CD4-positive, alpha-beta T cell (primary cell): ENCODE measurements around the gene HLA-A. TPM values are rescaled to one million over a fixed set of nuclear protein-coding genes. Genes with fewer than 3 reads are reported as not detected.

Source experiments
- ATAC-seq: fragments of 200-7000 bp; cut with Tn5 transposase; one replicate; pipeline ENCODE4 v1.10.0; 2022; ENCODE audit warnings: mild to moderate bottlenecking; ENCODE audit not compliant: poor library complexity
- CTCF ChIA-PET: fragments of 350-600 bp; sonication (Branson Sonifier 250); formaldehyde crosslinking; loops from one replicate; lab custom pipeline; 2021; ENCODE audit warnings: antibody characterized with exemption, inconsistent platforms; lab: Charles Lee
- POLR2A ChIA-PET: fragments of 350-600 bp; sonication (Branson Sonifier 250); formaldehyde crosslinking; loops from one replicate; lab custom pipeline; 2021; ENCODE audit warnings: antibody characterized with exemption, inconsistent platforms; lab: Charles Lee
- DNase-seq, 14 experiments: peaks; one replicate each; pipeline ENCODE4 v3.0.0-alpha.2; 2013 to 2020; ENCODE audit warnings: mixed read lengths in 2 of 14
- H3K27ac ChIP-seq, 2 donors: one replicate each; pipeline versions ENCODE4 v1.5.1 to v1.7.0; 2013; ENCODE audit warnings: low read length in 2 of 2, low read depth in 1 of 2, mild to moderate bottlenecking in 1 of 2
- H3K27me3 ChIP-seq, 2 experiments: 1 replicate in 1 of 2; 2 replicates in 1 of 2; pipeline versions ENCODE4 v1.6.1 to v1.7.0; 2013; ENCODE audit warnings: low read length in 2 of 2, control low read depth in 1 of 2, mild to moderate bottlenecking in 1 of 2, moderate library complexity in 1 of 2; ENCODE audit not compliant: insufficient read depth in 2 of 2, control insufficient read depth in 1 of 2
- H3K36me3 ChIP-seq: one replicate; pipeline ENCODE4 v1.6.1; 2013; ENCODE audit warnings: low read length, control low read depth; ENCODE audit not compliant: insufficient read depth
- H3K4me1 ChIP-seq: one replicate; pipeline ENCODE4 v1.6.1; 2013; ENCODE audit warnings: low read length, control low read depth; ENCODE audit not compliant: insufficient read depth
- H3K4me3 ChIP-seq: one replicate; pipeline ENCODE4 v1.5.1; 2013; ENCODE audit warnings: mild to moderate bottlenecking, low read length, moderate library complexity
- H3K9me3 ChIP-seq, 2 experiments: 1 replicate in 1 of 2; 2 replicates in 1 of 2; pipeline versions ENCODE4 v1.6.1 to v1.7.0; 2013; ENCODE audit warnings: low read length in 2 of 2, mild to moderate bottlenecking in 2 of 2, control low read depth in 1 of 2, moderate library complexity in 1 of 2; ENCODE audit not compliant: control insufficient read depth in 1 of 2, insufficient read depth in 1 of 2
- H3K27ac Mint-ChIP-seq: one replicate; pipeline ENCODE4 v1.8.0; 2020; ENCODE audit warnings: mixed read lengths
- H3K27me3 Mint-ChIP-seq: one replicate; pipeline ENCODE4 v1.8.0; 2021; ENCODE audit warnings: mixed read lengths
- H3K36me3 Mint-ChIP-seq: one replicate; pipeline ENCODE4 v1.8.0; 2021; ENCODE audit warnings: low read depth, mixed read lengths
- H3K4me1 Mint-ChIP-seq: one replicate; pipeline ENCODE4 v1.8.0; 2021; ENCODE audit warnings: low read depth, mixed read lengths
- H3K4me3 Mint-ChIP-seq: one replicate; pipeline ENCODE4 v1.8.0; 2020; ENCODE audit warnings: mild to moderate bottlenecking, mixed read lengths
- H3K9me3 Mint-ChIP-seq: one replicate; pipeline ENCODE4 v1.8.0; 2020; ENCODE audit warnings: mixed read lengths
- intact Hi-C, 2 experiments: fragments of 100-400 bp; cut with DNase I in 1 of 2; cut with micrococcal nuclease in 1 of 2; formaldehyde crosslinking; loops; one replicate each; pipeline versions ENCODE4 v1.15.1 to v1.9.0; 2023 to 2025; cut with DNase I, micrococcal nuclease
- total RNA-seq, 174 experiments: library from RNA in 2 of 174; stranded (reverse) in 2 of 174; gene quantifications; one replicate each; pipeline ENCODE4 v1.2.3 and lab custom pipeline; 2021 to 2026
- TF ChIP-seq, protein P1 (sequence below): fragments of 200-600 bp; IDR thresholded peaks from one replicate; pipeline ENCODE4 v1.8.0; 2022; ENCODE audit warnings: antibody characterized with exemption, mild to moderate bottlenecking

The HLA-A gene
- total RNA-seq, 2 experiments from 2014 or later: 1,767 to 1,801 TPM

DNA sequence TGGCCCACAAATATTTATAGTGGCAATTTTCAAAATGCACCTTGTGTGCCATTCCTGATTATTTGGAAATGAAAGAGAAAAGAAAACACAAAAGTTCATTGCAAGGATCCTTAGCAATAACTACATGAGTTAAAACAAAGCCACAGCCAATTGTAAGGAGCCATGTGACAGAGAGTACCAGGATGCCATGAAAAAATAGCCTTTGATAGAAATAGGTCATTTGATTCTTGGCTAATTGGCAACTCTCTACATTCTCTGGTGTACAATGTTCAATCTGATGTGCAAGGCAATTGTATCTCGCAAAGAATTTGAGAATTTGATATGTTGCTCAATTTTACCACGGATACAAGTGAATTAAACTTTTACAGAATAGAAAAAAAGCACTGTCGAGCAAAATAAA, 9.6 kb downstream of the HLA-A start:
- H3K4me3 ChIP-seq: no peak overlapping the region
- peaks cover 29% of the 10 kb centered on the region for H3K36me3 ChIP-seq
- H3K27me3 Mint-ChIP-seq: no peaks in the 10 kb centered on the region
- H3K27ac Mint-ChIP-seq: no peak overlapping the region
- H3K9me3 ChIP-seq: no peaks in the 10 kb centered on the region
- ChIA-PET POLR2A (interaction anchor here (1.1 to 9.9 kb wide), 3 partner anchors 13 to 154 kb away, joined by 5 to 141 read pairs (median 6); no protein-coding TSS in a partner anchor), CTCF (interaction anchor here (0.7 kb wide), 2 partner anchors 61 to 104 kb away, joined by 3 to 5 read pairs; no protein-coding TSS in a partner anchor)
- no peaks in the 10 kb centered on the region for H3K27me3 ChIP-seq
- H3K4me1 ChIP-seq: peaks cover 27% of the 10 kb centered on the region
- H3K4me1 Mint-ChIP-seq: peaks cover 55% of the 10 kb centered on the region
- intact Hi-C loops: no loop called here
- peaks cover 42% of the 10 kb centered on the region for H3K36me3 Mint-ChIP-seq
- no peaks in the 10 kb centered on the region for H3K9me3 Mint-ChIP-seq
- H3K4me3 Mint-ChIP-seq: no peak overlapping the region
- no peak overlapping the region for H3K27ac ChIP-seq
- DNase-seq (no peak), ATAC-seq (no peak)
- TF ChIP-seq, protein P1, sequence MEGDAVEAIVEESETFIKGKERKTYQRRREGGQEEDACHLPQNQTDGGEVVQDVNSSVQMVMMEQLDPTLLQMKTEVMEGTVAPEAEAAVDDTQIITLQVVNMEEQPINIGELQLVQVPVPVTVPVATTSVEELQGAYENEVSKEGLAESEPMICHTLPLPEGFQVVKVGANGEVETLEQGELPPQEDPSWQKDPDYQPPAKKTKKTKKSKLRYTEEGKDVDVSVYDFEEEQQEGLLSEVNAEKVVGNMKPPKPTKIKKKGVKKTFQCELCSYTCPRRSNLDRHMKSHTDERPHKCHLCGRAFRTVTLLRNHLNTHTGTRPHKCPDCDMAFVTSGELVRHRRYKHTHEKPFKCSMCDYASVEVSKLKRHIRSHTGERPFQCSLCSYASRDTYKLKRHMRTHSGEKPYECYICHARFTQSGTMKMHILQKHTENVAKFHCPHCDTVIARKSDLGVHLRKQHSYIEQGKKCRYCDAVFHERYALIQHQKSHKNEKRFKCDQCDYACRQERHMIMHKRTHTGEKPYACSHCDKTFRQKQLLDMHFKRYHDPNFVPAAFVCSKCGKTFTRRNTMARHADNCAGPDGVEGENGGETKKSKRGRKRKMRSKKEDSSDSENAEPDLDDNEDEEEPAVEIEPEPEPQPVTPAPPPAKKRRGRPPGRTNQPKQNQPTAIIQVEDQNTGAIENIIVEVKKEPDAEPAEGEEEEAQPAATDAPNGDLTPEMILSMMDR: no peak

DNA sequence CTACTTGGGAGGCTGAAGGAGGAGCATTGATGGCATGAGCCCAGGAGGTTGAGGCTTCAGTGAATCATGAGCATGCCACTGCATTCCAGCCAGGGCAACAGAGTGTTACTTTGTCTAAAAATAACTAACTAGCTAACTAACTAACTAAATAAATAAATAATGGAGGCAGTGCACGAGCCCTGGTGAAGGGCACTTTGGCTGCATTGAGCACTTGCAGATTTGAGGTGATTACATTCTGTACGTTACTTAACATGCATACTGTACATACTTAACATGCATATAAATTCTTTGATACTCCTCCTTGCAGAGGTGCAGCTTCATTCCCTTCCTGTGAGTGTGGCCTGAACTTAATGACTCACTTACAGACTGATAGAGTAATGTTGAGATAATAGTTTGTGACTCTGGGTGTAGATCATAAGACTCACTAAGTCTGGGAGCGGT, 10.7 kb downstream of the HLA-A start:
- Histone ChIP-seq H3K27ac (no peak overlapping the region), H3K27me3 (no peaks in the 10 kb centered on the region), H3K36me3 (peaks cover 17% of the 10 kb centered on the region), H3K4me3 (no peak overlapping the region), H3K9me3 (no peaks in the 10 kb centered on the region), H3K4me1 (peaks cover 19% of the 10 kb centered on the region)
- Mint-ChIP-seq H3K9me3 (no peaks in the 10 kb centered on the region), H3K36me3 (peaks cover 31% of the 10 kb centered on the region), H3K4me1 (peaks cover 44% of the 10 kb centered on the region), H3K27ac (no peak overlapping the region), H3K27me3 (no peaks in the 10 kb centered on the region), H3K4me3 (no peak overlapping the region)
- ATAC-seq (no peak), DNase-seq (no peak)
- POLR2A ChIA-PET: interaction anchor here (1.1 to 9.9 kb wide), 3 partner anchors 11 to 155 kb away, joined by 5 to 141 read pairs (median 6); no protein-coding TSS in a partner anchor
- TF ChIP-seq, protein P1: no peak
- CTCF ChIA-PET: no interaction called here
- intact Hi-C loops: no loop called here

DNA sequence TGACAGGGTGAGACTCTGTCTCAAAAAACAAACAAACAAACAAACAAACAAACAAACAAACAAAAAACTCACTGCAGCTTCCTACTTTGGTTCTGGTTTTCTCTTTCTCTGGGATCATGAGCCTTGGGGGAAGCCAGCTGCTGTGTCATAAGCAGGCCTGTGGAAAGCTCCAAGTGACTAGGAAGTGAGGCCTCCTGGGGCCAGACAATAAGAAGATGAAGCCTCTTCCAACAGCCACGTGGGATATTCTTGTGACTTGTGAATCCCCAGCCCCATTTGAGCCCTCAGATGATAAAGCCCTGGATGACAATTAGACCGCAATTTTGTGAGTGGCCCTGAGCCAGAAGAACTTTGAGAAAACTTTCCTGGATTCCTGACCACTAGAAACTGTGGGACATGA, 11.4 kb downstream of the HLA-A start:
- ATAC-seq: no peak
- CTCF ChIA-PET: no interaction called here

More for the DNA sequence above, 11.4 kb downstream of the HLA-A start:
- peaks cover 37% of the 10 kb centered on the region for H3K4me1 Mint-ChIP-seq
- peaks cover 24% of the 10 kb centered on the region for H3K36me3 Mint-ChIP-seq
- no peaks in the 10 kb centered on the region for H3K9me3 Mint-ChIP-seq
- Histone ChIP-seq H3K4me3 (no peak overlapping the region), H3K4me1 (peaks cover 12% of the 10 kb centered on the region), H3K36me3 (peaks cover 11% of the 10 kb centered on the region), H3K27ac (no peak overlapping the region), H3K9me3 (no peaks in the 10 kb centered on the region), H3K27me3 (no peaks in the 10 kb centered on the region)
- intact Hi-C loops: no loop called here
- no peaks in the 10 kb centered on the region for H3K27me3 Mint-ChIP-seq
- H3K27ac Mint-ChIP-seq: no peak overlapping the region
- H3K4me3 Mint-ChIP-seq: no peak overlapping the region
- no peak for DNase-seq
- TF ChIP-seq, protein P1: no peak
- POLR2A ChIA-PET: interaction anchor here (9.9 kb wide), 1 partner anchor 11 kb away, joined by 141 read pairs; no protein-coding TSS in a partner anchor
